ENCODE measurements around the gene SEMA3D. TPM values are rescaled to one million over a fixed set of nuclear protein-coding genes. Genes with fewer than 3 reads are reported as not detected.

The SEMA3D gene
- total and polyA plus RNA-seq, 2 experiments from 2014 or later = 1.5 to 7.2 TPM

GRCh38 chr7:85016286-85016685, 170.6 kb downstream of the SEMA3D start:
- Histone ChIP-seq H3K27me3 (ENCODE audit: insufficient read depth) (no peaks in the 10 kb centered on the region), H4K20me1 (replicated peaks; ENCODE audit: insufficient read depth) (no peaks in the 10 kb centered on the region), H3K79me2 (replicated peaks; ENCODE audit: insufficient read depth) (no peaks in the 10 kb centered on the region), H3K4me2 (no peak overlapping the region), H3K4me1 (ENCODE audit: insufficient read depth) (peaks cover 19% of the 10 kb centered on the region), H3K9me2 (ENCODE audit: insufficient read depth) (no peaks in the 10 kb centered on the region), H3K36me3 (ENCODE audit: insufficient read depth) (no peaks in the 10 kb centered on the region), H3K27ac (ENCODE audit: low read depth) (no peak overlapping the region), H2AFZ (no peak overlapping the region), H3F3A (replicated peaks; ENCODE audit: low read depth) (no peaks in the 10 kb centered on the region), H3K4me3 (no peak overlapping the region)
- no peak for TF ChIP-seq ZNF462 (CRISPR knock-in tag; IDR thresholded peaks at IDR 0.05)
- no peak for TF ChIP-seq REST (IDR thresholded peaks at IDR 0.05; ENCODE audit: unreplicated experiment)
- TF ChIP-seq STAT1 (IDR thresholded peaks at IDR 0.05; ENCODE audit: unreplicated experiment) = no peak
- no peak for TF ChIP-seq ETS1 (IDR thresholded peaks at IDR 0.05)
- no peak for TF ChIP-seq EZH2phosphoT487 (IDR thresholded peaks at IDR 0.05; ENCODE audit: unreplicated experiment)
- TF ChIP-seq POLR2AphosphoS5 (IDR thresholded peaks at IDR 0.05; ENCODE audit: low read depth) = no peak
- no peak for TF ChIP-seq JUNB (IDR thresholded peaks at IDR 0.05; ENCODE audit: unreplicated experiment)
- no peak for TF ChIP-seq CTCF (conservative IDR thresholded peaks at IDR 0.05; ENCODE audit: low read depth in 2 of 2)
- TF ChIP-seq ZNF114 (CRISPR knock-in tag; IDR thresholded peaks at IDR 0.05) = no peak
- TF ChIP-seq CREB1 (CRISPR knock-in tag; IDR thresholded peaks at IDR 0.05; ENCODE audit: low read depth) = no peak
- no peak for TF ChIP-seq ZNF331 (CRISPR knock-in tag; IDR thresholded peaks at IDR 0.05; ENCODE audit: low read depth)
- TF ChIP-seq EZH2 (IDR thresholded peaks at IDR 0.05; ENCODE audit: low read depth, unreplicated experiment) = no peak
- no peak for TF ChIP-seq NANOG (IDR thresholded peaks at IDR 0.05; ENCODE audit: borderline replicate concordance)
- H3K9me3 Mint-ChIP-seq = no peaks in the 10 kb centered on the region
- DNase-seq (ENCODE audit: low spot score) (no peak), ATAC-seq (no peak)
- no peak overlapping the region for H3K27ac Mint-ChIP-seq
- H3K36me3 Mint-ChIP-seq (ENCODE audit: low read depth) = no peaks in the 10 kb centered on the region
- H3K4me3 Mint-ChIP-seq = no peak overlapping the region
- peaks cover 28% of the 10 kb centered on the region for H3K4me1 Mint-ChIP-seq
- no peaks in the 10 kb centered on the region for H3K27me3 Mint-ChIP-seq (ENCODE audit: insufficient read depth, low read depth, poor library complexity)

Measured in GM23338 (cell line).